ENCODE results near the gene CRAMP1. TPM values are rescaled to one million over a fixed set of nuclear protein-coding genes. Genes with fewer than 3 reads are reported as not detected.

The CRAMP1 gene
- total and polyA plus RNA-seq, 2 of the 8 experiments (the other 6 are each of a cell fraction or from before 2014, with no cell fraction given) = 19.2 to 23.2 TPM

GRCh38 chr16:1606774-1607173, 5.4 kb upstream of the CRAMP1 start:
- POLR2A ChIA-PET (ENCODE audit: partially characterized antibody) = interaction anchor here (1.0 to 1.6 kb wide), 2 partner anchors 13 to 163 kb away, joined by 3 read pairs; no protein-coding TSS in a partner anchor
- Histone ChIP-seq H3K18ac (ENCODE audit: extremely low read depth, low read length) (no peak overlapping the region), H3K23ac (ENCODE audit: insufficient read length) (no peak overlapping the region), H4K20me1 (replicated peaks in 1 of 2; ENCODE audit: control insufficient read depth in 1 of 2, insufficient read depth in 2 of 2, low read length in 2 of 2) (peaks cover 2 to 6% of the 10 kb centered on the region in 2 experiments), H4K5ac (ENCODE audit: insufficient read length, low read depth, low read length) (no peak overlapping the region), H3K9me3 (ENCODE audit: insufficient read depth in 2 of 2, low read depth in 1 of 2, low read length in 1 of 2) (no peaks in the 10 kb centered on the region), H3K4me2 (ENCODE audit: insufficient read depth in 1 of 2, low read depth in 2 of 2, low read length in 2 of 2) (no peak overlapping the region), H4K91ac (replicated peaks; ENCODE audit: insufficient read length, low read length) (no peak overlapping the region), H3K27ac (ENCODE audit: low read depth, low read length) (no peak overlapping the region), H2AK5ac (ENCODE audit: low read depth, low read length) (no peak overlapping the region), H3K23me2 (ENCODE audit: low read depth, low read length) (peaks cover 13% of the 10 kb centered on the region; the same call in 1 of the 2 replicates), H2BK15ac (ENCODE audit: low read length) (no peak overlapping the region), H3K14ac (ENCODE audit: insufficient read length) (no peak overlapping the region), H3K56ac (replicated peaks; ENCODE audit: insufficient read length, low read depth, low read length) (no peak overlapping the region), H3K36me3 (ENCODE audit: control insufficient read depth in 2 of 4, insufficient read depth in 4 of 4, low read length in 3 of 4) (peaks cover 0 to 19% (median 8%) of the 10 kb centered on the region in 4 experiments; a peak in 4 of 8 replicates), H3K27me3 (replicated peaks in 1 of 4; ENCODE audit: control insufficient read depth in 3 of 4, extremely low read depth in 1 of 4, insufficient read depth in 3 of 4, low read length in 3 of 4) (no peaks in the 10 kb centered on the region), H4K8ac (ENCODE audit: extremely low read depth, insufficient read depth, low read length) (peak overlapping the region; percentile 12; the same call in 1 of the 2 replicates), H3K79me2 (ENCODE audit: control insufficient read depth in 1 of 2, insufficient read depth in 2 of 2, low read length in 2 of 2) (peaks cover 0 to 8% of the 10 kb centered on the region in 2 experiments; a peak in 1 of 4 replicates), H3K4me1 (replicated peaks in 1 of 4; ENCODE audit: control insufficient read depth in 3 of 4, insufficient read depth in 4 of 4, low read length in 3 of 4) (peaks cover 0 to 3% (median 1%) of the 10 kb centered on the region in 4 experiments; a peak in 2 of 7 replicates), H2BK5ac (ENCODE audit: low read depth, low read length) (peak overlapping the region; percentile 55; the same call in 1 of the 2 replicates), H3K9ac (replicated peaks in 1 of 4; ENCODE audit: extremely low read depth in 1 of 4, low read depth in 3 of 4, low read length in 3 of 4) (no peak overlapping the region), H2AFZ (ENCODE audit: low read length) (no peak overlapping the region), H3K4ac (replicated peaks; ENCODE audit: insufficient read length, low read depth, low read length) (no peak overlapping the region), H2BK120ac (replicated peaks; ENCODE audit: low read depth, low read length) (no peak overlapping the region), H2BK20ac (ENCODE audit: low read length) (no peak overlapping the region), H3K79me1 (ENCODE audit: low read depth, low read length) (peaks cover 3% of the 10 kb centered on the region; the same call in 1 of the 2 replicates), H3K4me3 (ENCODE audit: extremely low read depth in 1 of 4, insufficient read depth in 2 of 4, low read depth in 3 of 4, low read length in 4 of 4) (no peak overlapping the region), H2BK12ac (ENCODE audit: low read depth, low read length) (no peak overlapping the region)
- WGBS, 2 experiments (ENCODE audit: extremely low coverage in 1 of 2, insufficient coverage in 1 of 2, insufficient read length in 1 of 2, insufficient replicate concordance in 2 of 2, low coverage in 1 of 2, low lambda C conversion rate in 2 of 2, missing lambda C conversion rate in 1 of 2) = 88% methylated on average over 10 of the region's 10 CpGs; no CpG with 5 or more reads in 1 of the 2 experiments
- CTCF ChIA-PET (ENCODE audit: partially characterized antibody) = no interaction called here
- DNase-seq (ENCODE audit: low read depth in 1 of 2, low spot score in 2 of 2) = no peak
- FAIRE-seq = no peak
- TF ChIP-seq CHD2 (IDR thresholded peaks at IDR 0.05; ENCODE audit: low read length) (no peak), POU5F1 (IDR thresholded peaks at IDR 0.05; ENCODE audit: low read depth, low read length) (no peak)
